ENCODE measurements around the gene NLRP6.

DNA sequence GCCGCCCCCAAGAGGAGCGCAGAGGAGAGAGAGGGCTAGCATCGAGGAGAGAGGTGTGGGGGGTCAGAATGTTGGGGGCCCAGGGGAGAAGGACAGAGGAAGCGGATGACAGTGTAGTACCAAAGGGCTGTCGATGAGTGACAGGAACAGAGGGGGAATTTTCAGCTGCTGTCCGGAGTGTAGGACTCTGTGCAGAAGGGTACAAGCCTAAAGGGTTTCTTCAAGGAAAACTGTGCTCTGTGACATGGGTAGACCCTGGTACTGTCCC, 5.3 kb upstream of the NLRP6 start:
- no peak for TF ChIP-seq EZH2 (IDR thresholded peaks at IDR 0.05; ENCODE audit: insufficient read depth, poor library complexity, severe bottlenecking)
- no peak for TF ChIP-seq EZH2phosphoT487 (IDR thresholded peaks at IDR 0.05; ENCODE audit: insufficient read depth, low read depth)

Data from GM23248 (cell line).